Smooth muscle cell (in vitro differentiated cells): ENCODE measurements around the gene ATP5F1D. TPM values are rescaled to one million over a fixed set of nuclear protein-coding genes. Genes with fewer than 3 reads are reported as not detected.

Experiments used
- DNase-seq: peaks from one replicate; lab custom pipeline; 2025; ENCODE audit not compliant: unreplicated experiment; lab: John Stamatoyannopoulos, UW
- H2AFZ ChIP-seq: fragments of 200-600 bp; sonication (generic); 2 replicates; pipeline ENCODE4 v1.6.0; 2016; ENCODE audit warnings: antibody characterized with exemption, low read depth, mild to moderate bottlenecking
- H3F3A ChIP-seq: fragments of 200-600 bp; sonication (generic); 2 replicates; pipeline ENCODE4 v1.6.0; 2017; ENCODE audit warnings: antibody characterized with exemption, low read depth
- H3K27ac ChIP-seq: fragments of 200-600 bp; sonication (generic); 2 replicates; pipeline ENCODE4 v1.5.1; 2016; ENCODE audit warnings: low read depth, mild to moderate bottlenecking
- H3K27me3 ChIP-seq: fragments of 200-600 bp; sonication (generic); 2 replicates; pipeline ENCODE4 v1.6.1; 2016; ENCODE audit warnings: low read depth, mild to moderate bottlenecking
- H3K36me3 ChIP-seq: fragments of 200-600 bp; sonication (generic); 2 replicates; pipeline ENCODE4 v1.5.1; 2016; ENCODE audit warnings: low read depth
- H3K4me1 ChIP-seq: fragments of 200-600 bp; sonication (generic); 2 replicates; pipeline ENCODE4 v1.5.1; 2016; ENCODE audit warnings: low read depth
- H3K4me2 ChIP-seq: fragments of 200-600 bp; sonication (generic); 2 replicates; pipeline ENCODE4 v1.6.0; 2016; ENCODE audit warnings: mild to moderate bottlenecking
- H3K4me3 ChIP-seq: fragments of 200-600 bp; sonication (generic); 2 replicates; pipeline ENCODE4 v1.5.1; 2016; ENCODE audit warnings: mild to moderate bottlenecking
- H3K79me2 ChIP-seq: fragments of 200-600 bp; sonication (generic); 2 replicates; pipeline ENCODE4 v1.6.0; 2016; ENCODE audit warnings: low read depth, mild to moderate bottlenecking
- H3K9ac ChIP-seq: fragments of 200-600 bp; sonication (generic); 2 replicates; pipeline ENCODE4 v1.6.0; 2016; ENCODE audit warnings: low read depth
- H3K9me3 ChIP-seq: fragments of 200-600 bp; sonication (generic); replicated peaks from 2 replicates; pipeline ENCODE4 v1.5.1; 2016; ENCODE audit warnings: low read depth
- H4K20me1 ChIP-seq: fragments of 200-600 bp; sonication (generic); 2 replicates; pipeline ENCODE4 v1.6.0; 2016; ENCODE audit warnings: low read depth
- CTCF ChIP-seq: fragments of 200-600 bp; sonication (generic); IDR thresholded peaks from 2 replicates; pipeline ENCODE4 v1.5.1; 2017; ENCODE audit warnings: borderline replicate concordance, mild to moderate bottlenecking, antibody characterized with exemption; ENCODE audit not compliant: insufficient read depth, poor library complexity, severe bottlenecking
- WGBS: methylation state at CpG from one replicate; pipeline ENCODE4 v1.1.7; 2016; ENCODE audit warnings: low lambda C conversion rate; 5-methylcytosine and 5-hydroxymethylcytosine counted together
- polyA plus RNA-seq: library from polyadenylated mRNA; unstranded; fragments of >200 nt; fragmentation: Nextera tagmentation; extraction: Ambion mirVana; gene quantifications from 2 replicates; pipeline ENCODE4 v1.2.1, GENCODE V29; 2016
- total RNA-seq: library from RNA; depleted of rRNA; stranded (reverse); fragments of >200 nt; gene quantifications from 2 replicates; pipeline ENCODE4 v1.2.3, GENCODE V29; 2014

ATP5F1D gene
- total and polyA plus RNA-seq, 2 experiments from 2014 or later: 68.8 to 272 TPM

GRCh38 chr19:1234955-1235380 lies 6.6 kb upstream of the ATP5F1D start:
- no peak for TF ChIP-seq CTCF
- peaks cover 49% of the 10 kb centered on the region for H4K20me1 ChIP-seq

GRCh38 chr19:1235625-1236538 lies 5.7 kb upstream of the ATP5F1D start:
- peak overlapping the region; percentile 95 for H3K4me2 ChIP-seq
- no peaks in the 10 kb centered on the region for H3K27me3 ChIP-seq
- no peak for TF ChIP-seq CTCF
- H2AFZ ChIP-seq: no peak overlapping the region
- 71% methylated on average over 39 of the region's 39 CpGs for WGBS
- peaks cover 10% of the 10 kb centered on the region for H3K4me1 ChIP-seq
- no peaks in the 10 kb centered on the region for H3K9me3 ChIP-seq
- H3F3A ChIP-seq: peaks cover 27% of the 10 kb centered on the region
- no peaks in the 10 kb centered on the region for H3K36me3 ChIP-seq
- peaks cover 49% of the 10 kb centered on the region for H4K20me1 ChIP-seq
- DNase-seq: no peak
- H3K4me3 ChIP-seq: peak overlapping the region; percentile 64
- H3K27ac ChIP-seq: peak overlapping the region; percentile 27
- peaks cover 4% of the 10 kb centered on the region for H3K79me2 ChIP-seq
- no peak overlapping the region for H3K9ac ChIP-seq

More at GRCh38 chr19:1234955-1235380, 6.6 kb upstream of the ATP5F1D start:
- Histone ChIP-seq H3F3A (peaks cover 27% of the 10 kb centered on the region), H3K4me2 (no peak overlapping the region), H3K4me3 (no peak overlapping the region), H3K27me3 (no peaks in the 10 kb centered on the region), H3K4me1 (peaks cover 10% of the 10 kb centered on the region), H3K79me2 (peaks cover 4% of the 10 kb centered on the region), H3K36me3 (no peaks in the 10 kb centered on the region), H3K27ac (no peak overlapping the region), H3K9me3 (no peaks in the 10 kb centered on the region), H3K9ac (no peak overlapping the region), H2AFZ (no peak overlapping the region)
- WGBS: 96% methylated on average over 26 of the region's 43 CpGs
- DNase-seq: no peak

- Histone ChIP-seq H3K36me3 (no peaks in the 10 kb centered on the region), H3K4me2 (peak overlapping the region; percentile 95), H3K79me2 (peaks cover 7% of the 10 kb centered on the region), H4K20me1 (peaks cover 48% of the 10 kb centered on the region), H3K9me3 (no peaks in the 10 kb centered on the region), H3K9ac (peak overlapping the region; percentile 76), H2AFZ (no peak overlapping the region), H3K4me3 (peak overlapping the region; percentile 64), H3K27me3 (no peaks in the 10 kb centered on the region), H3F3A (peaks cover 27% of the 10 kb centered on the region), H3K4me1 (peaks cover 10% of the 10 kb centered on the region), H3K27ac (peak overlapping the region; percentile 27)
- TF ChIP-seq CTCF: no peak
- DNase-seq: no peak
- WGBS: 27% methylated on average over 18 of the region's 42 CpGs
Measured at GRCh38 chr19:1236576-1236975, 5.0 kb upstream of the ATP5F1D start.
